ENCODE measurements around the gene MRNIP. TPM values are rescaled to one million over a fixed set of nuclear protein-coding genes. Genes with fewer than 3 reads are reported as not detected.

MRNIP gene
- total and polyA plus RNA-seq, 2 of the 4 experiments (the other 2 are of a cell fraction), result 6.6 to 24.7 TPM

- no peak overlapping the region for H3K9ac ChIP-seq (ENCODE audit: low read depth, low read length)
- H4K20me1 ChIP-seq (ENCODE audit: insufficient read depth, low read length), result no peaks in the 10 kb centered on the region
- dilution Hi-C loops (cut with HindIII; ENCODE audit: low sequenced_read_pairs, unreplicated experiment) (no loop called here), in situ Hi-C loops (cut with MboI; ENCODE audit: low sequenced_read_pairs) (no loop called here), intact Hi-C loops (cut with micrococcal nuclease) (no loop called here)
- H2AK5ac ChIP-seq (ENCODE audit: low read depth, low read length), result no peak overlapping the region
- no peaks in the 10 kb centered on the region for H3K9me3 ChIP-seq (ENCODE audit: control insufficient read depth, insufficient read depth, low read length)
- H3K36me3 ChIP-seq (ENCODE audit: control insufficient read depth, insufficient read depth, low read length), result no peaks in the 10 kb centered on the region
- H3K79me1 ChIP-seq (ENCODE audit: low read depth in 1 of 2, low read length in 2 of 2), result no peaks in the 10 kb centered on the region
- H3K27me3 ChIP-seq (ENCODE audit: control insufficient read depth, insufficient read depth, low read length), result no peaks in the 10 kb centered on the region
- no peak overlapping the region for H4K8ac ChIP-seq (ENCODE audit: low read depth in 2 of 2, low read length in 2 of 2)
- H2AFZ ChIP-seq (replicated peaks; ENCODE audit: low read length, poor library complexity), result no peak overlapping the region
- H2BK5ac ChIP-seq (ENCODE audit: low read depth, low read length, poor library complexity, severe bottlenecking), result no peak overlapping the region
- H3K23ac ChIP-seq (ENCODE audit: low read depth, low read length), result no peak overlapping the region
- ChIA-PET CTCF (no interaction called here), POLR2A (ENCODE audit: unreplicated experiment) (no interaction called here)
- BruUV-seq (replicated peaks), result no TSS peak
- no peak for ATAC-seq (ENCODE audit: low read depth)
- H3K4me1 ChIP-seq (ENCODE audit: control insufficient read depth, insufficient read depth, low read length), result no peaks in the 10 kb centered on the region
- H4K91ac ChIP-seq (ENCODE audit: insufficient read depth, low read depth, low read length), result no peak overlapping the region
- H4K5ac ChIP-seq (ENCODE audit: low read depth, low read length), result no peak overlapping the region
- TF ChIP-seq CHD1 (IDR thresholded peaks at IDR 0.05; ENCODE audit: low read depth, low read length), result no peak
- no peak for TF ChIP-seq MAZ (IDR thresholded peaks at IDR 0.05; ENCODE audit: borderline replicate concordance, low read depth, low read length)
- TF ChIP-seq NFE2L2 (IDR thresholded peaks at IDR 0.05; ENCODE audit: low read depth, low read length), result no peak
- TF ChIP-seq USF2 (IDR thresholded peaks at IDR 0.05; ENCODE audit: low read depth, low read length), result no peak
- TF ChIP-seq FOS (IDR thresholded peaks at IDR 0.05; ENCODE audit: low read depth, low read length), result no peak
- no peak for TF ChIP-seq CEBPB (IDR thresholded peaks at IDR 0.05; ENCODE audit: low read depth, low read length)
- TF ChIP-seq BHLHE40 (IDR thresholded peaks at IDR 0.05; ENCODE audit: low read depth, low read length), result no peak
- no peak for TF ChIP-seq MAFK (IDR thresholded peaks at IDR 0.05; ENCODE audit: low read depth, low read length)
- TF ChIP-seq RAD21 (IDR thresholded peaks at IDR 0.05; ENCODE audit: low read length), result no peak
- no peak for TF ChIP-seq RCOR1 (IDR thresholded peaks at IDR 0.05; ENCODE audit: insufficient replicate concordance, low read length)
- no peak for TF ChIP-seq MXI1 (IDR thresholded peaks at IDR 0.05; ENCODE audit: borderline replicate concordance, low read depth, low read length)
- no peak for TF ChIP-seq RFX5 (IDR thresholded peaks at IDR 0.05; ENCODE audit: low read depth, low read length)
- TF ChIP-seq POLR2A (IDR thresholded peaks at IDR 0.05; ENCODE audit: low read depth, low read length), result no peak
- no peak for TF ChIP-seq CTCF (conservative IDR thresholded peaks at IDR 0.05; ENCODE audit: low read depth, low read length)
- H3K18ac ChIP-seq (ENCODE audit: low read depth, low read length), result no peak overlapping the region
- no peak overlapping the region for H3K14ac ChIP-seq (replicated peaks; ENCODE audit: low read depth, low read length)
- no peak overlapping the region for H3K4me2 ChIP-seq (ENCODE audit: low read depth, low read length)
- H2BK120ac ChIP-seq (ENCODE audit: low read depth, low read length), result no peak overlapping the region
- no peaks in the 10 kb centered on the region for H3K9me1 ChIP-seq (ENCODE audit: insufficient read depth, low read length)
- 94% methylated on average over 5 of the region's 7 CpGs; no CpG with 5 or more reads in 1 of the 2 experiments for WGBS, 2 experiments (ENCODE audit: extremely low coverage in 2 of 2, insufficient read length in 1 of 2)
- H3K4ac ChIP-seq (ENCODE audit: low read depth, low read length), result no peak overlapping the region
- no peak overlapping the region for H3K56ac ChIP-seq (ENCODE audit: extremely low read depth, insufficient read depth, low read length)
- H2BK20ac ChIP-seq (ENCODE audit: low read depth, low read length), result no peak overlapping the region
- no peak overlapping the region for H3K4me3 ChIP-seq (ENCODE audit: insufficient read depth, low read depth, low read length)
- H2BK15ac ChIP-seq (ENCODE audit: low read depth, low read length), result no peak overlapping the region
- DNase-seq, result no peak
- H3K27ac ChIP-seq (ENCODE audit: insufficient read depth, low read length), result no peak overlapping the region
- H2AK9ac ChIP-seq (replicated peaks; ENCODE audit: low read depth, low read length, poor library complexity), result no peak overlapping the region
Observed at GRCh38 chr5:179788193-179788854, 70.3 kb downstream of the MRNIP start.

Data from IMR-90 (cell line).